ENCODE measurements around the gene SCYGR3. TPM values are rescaled to one million over a fixed set of nuclear protein-coding genes. Genes with fewer than 3 reads are reported as not detected.

SCYGR3 gene
- total and polyA plus RNA-seq, 2 experiments from 2014 or later = not detected

DNA sequence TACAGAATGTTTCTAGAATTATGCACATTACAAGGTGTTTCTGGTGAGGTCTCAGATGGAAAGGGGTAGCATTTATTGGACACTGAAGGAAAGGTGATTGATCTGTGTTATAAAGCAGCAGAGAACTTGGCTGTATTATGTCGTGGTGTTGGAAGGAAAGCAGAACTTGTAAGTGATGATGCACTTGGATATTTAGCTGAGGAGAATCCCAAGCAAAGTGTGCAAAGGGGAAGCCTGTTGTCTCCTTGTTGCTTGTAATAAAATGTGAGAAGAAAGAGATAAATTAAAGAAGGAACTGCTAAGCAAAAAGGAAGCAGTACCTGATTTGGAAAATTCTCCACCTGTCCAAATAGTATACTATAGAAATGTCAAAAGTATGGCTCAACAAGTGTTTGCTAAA lies 39.8 kb upstream of the SCYGR3 start:
- no peak overlapping the region for H3K4me3 ChIP-seq
- H3K4me1 ChIP-seq (ENCODE audit: low read depth) = no peaks in the 10 kb centered on the region
- no peak overlapping the region for H3K27ac ChIP-seq
- DNase-seq (ENCODE audit: low read depth in 1 of 2, low spot score in 1 of 2) = no peak
- H3K36me3 ChIP-seq = no peaks in the 10 kb centered on the region
- no peaks in the 10 kb centered on the region for H3K27me3 ChIP-seq
- no peaks in the 10 kb centered on the region for H3K9me3 ChIP-seq (ENCODE audit: low read depth)
- TF ChIP-seq, protein P1, sequence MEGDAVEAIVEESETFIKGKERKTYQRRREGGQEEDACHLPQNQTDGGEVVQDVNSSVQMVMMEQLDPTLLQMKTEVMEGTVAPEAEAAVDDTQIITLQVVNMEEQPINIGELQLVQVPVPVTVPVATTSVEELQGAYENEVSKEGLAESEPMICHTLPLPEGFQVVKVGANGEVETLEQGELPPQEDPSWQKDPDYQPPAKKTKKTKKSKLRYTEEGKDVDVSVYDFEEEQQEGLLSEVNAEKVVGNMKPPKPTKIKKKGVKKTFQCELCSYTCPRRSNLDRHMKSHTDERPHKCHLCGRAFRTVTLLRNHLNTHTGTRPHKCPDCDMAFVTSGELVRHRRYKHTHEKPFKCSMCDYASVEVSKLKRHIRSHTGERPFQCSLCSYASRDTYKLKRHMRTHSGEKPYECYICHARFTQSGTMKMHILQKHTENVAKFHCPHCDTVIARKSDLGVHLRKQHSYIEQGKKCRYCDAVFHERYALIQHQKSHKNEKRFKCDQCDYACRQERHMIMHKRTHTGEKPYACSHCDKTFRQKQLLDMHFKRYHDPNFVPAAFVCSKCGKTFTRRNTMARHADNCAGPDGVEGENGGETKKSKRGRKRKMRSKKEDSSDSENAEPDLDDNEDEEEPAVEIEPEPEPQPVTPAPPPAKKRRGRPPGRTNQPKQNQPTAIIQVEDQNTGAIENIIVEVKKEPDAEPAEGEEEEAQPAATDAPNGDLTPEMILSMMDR (IDR thresholded peaks at IDR 0.05; ENCODE audit: low read depth, low read length) = no peak

- Histone ChIP-seq H3K4me3 (no peak overlapping the region), H3K9me3 (ENCODE audit: low read depth) (no peaks in the 10 kb centered on the region), H3K27ac (no peak overlapping the region), H3K27me3 (no peaks in the 10 kb centered on the region), H3K4me1 (ENCODE audit: low read depth) (no peaks in the 10 kb centered on the region), H3K36me3 (no peaks in the 10 kb centered on the region)
- DNase-seq (ENCODE audit: low read depth in 1 of 2, low spot score in 1 of 2) = peak in 1 of 2 donors; percentile 74
- TF ChIP-seq, protein P1 (IDR thresholded peaks at IDR 0.05; ENCODE audit: low read depth, low read length) = no peak
Measured at GRCh38 chr2:227653419-227653818, 38.8 kb upstream of the SCYGR3 start.

DNA sequence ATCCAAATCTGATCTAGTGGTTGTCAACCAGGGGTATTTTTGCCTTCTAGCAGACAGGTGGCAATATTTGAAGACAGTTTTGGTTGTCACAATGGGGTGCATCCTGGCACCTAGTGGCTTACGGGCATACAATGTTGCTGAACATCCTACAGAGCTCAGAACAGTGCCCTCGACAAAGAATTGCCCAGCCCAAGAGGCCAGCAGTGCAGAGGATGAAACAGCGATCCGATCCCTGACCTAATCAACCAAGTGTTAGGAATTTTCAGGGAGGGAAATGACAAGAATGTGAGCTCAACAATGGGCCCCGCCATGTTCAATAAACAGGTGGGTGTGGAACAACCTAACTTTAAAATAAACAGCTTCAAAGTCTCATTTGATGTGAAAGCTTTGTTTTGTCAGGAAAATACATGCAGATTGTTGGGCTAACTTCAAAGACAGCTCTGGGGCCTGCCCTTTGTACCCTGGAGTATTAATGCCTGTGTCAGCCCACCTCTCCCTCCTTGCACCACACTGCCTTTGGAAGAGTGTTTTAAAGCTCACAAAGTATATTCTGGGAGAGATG lies 29.4 kb upstream of the SCYGR3 start:
- no peaks in the 10 kb centered on the region for H3K36me3 ChIP-seq
- TF ChIP-seq, protein P1 (IDR thresholded peaks at IDR 0.05; ENCODE audit: low read depth, low read length) = no peak
- no peak overlapping the region for H3K4me3 ChIP-seq
- no peak for DNase-seq (ENCODE audit: low read depth in 1 of 2, low spot score in 1 of 2)
- H3K27me3 ChIP-seq = no peaks in the 10 kb centered on the region
- no peaks in the 10 kb centered on the region for H3K9me3 ChIP-seq (ENCODE audit: low read depth)
- no peaks in the 10 kb centered on the region for H3K4me1 ChIP-seq (ENCODE audit: low read depth)
- no peak overlapping the region for H3K27ac ChIP-seq

GRCh38 chr2:227642656-227643055 lies 28.0 kb upstream of the SCYGR3 start:
- no peaks in the 10 kb centered on the region for H3K4me1 ChIP-seq (ENCODE audit: low read depth)
- H3K36me3 ChIP-seq = no peaks in the 10 kb centered on the region
- TF ChIP-seq, protein P1 (IDR thresholded peaks at IDR 0.05; ENCODE audit: low read depth, low read length) = no peak
- no peak overlapping the region for H3K4me3 ChIP-seq
- H3K27ac ChIP-seq = no peak overlapping the region
- H3K9me3 ChIP-seq (ENCODE audit: low read depth) = no peaks in the 10 kb centered on the region
- DNase-seq (ENCODE audit: low read depth in 1 of 2, low spot score in 1 of 2) = peak in 1 of 2 donors; percentile 91
- no peaks in the 10 kb centered on the region for H3K27me3 ChIP-seq

DNA sequence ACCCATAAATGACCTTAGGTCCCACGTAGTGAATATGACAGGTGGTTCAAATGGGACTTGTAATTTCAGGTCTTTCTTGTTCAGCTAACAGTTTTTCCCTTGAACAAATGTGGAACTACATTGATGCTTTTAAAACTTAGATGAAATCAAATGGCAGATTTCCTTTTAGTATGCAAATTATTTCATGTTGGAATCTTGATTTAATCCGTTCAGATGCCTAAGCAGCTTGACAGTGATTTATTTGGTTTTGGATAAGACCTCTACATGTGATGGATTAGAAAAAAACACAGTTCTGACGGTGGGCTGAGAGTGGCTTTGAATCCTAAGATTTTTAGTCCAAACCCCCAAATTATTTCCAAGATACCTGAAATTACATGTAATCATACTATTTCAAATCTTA lies 19.6 kb upstream of the SCYGR3 start:
- Histone ChIP-seq H3K36me3 (no peaks in the 10 kb centered on the region), H3K4me1 (ENCODE audit: low read depth) (no peaks in the 10 kb centered on the region), H3K9me3 (ENCODE audit: low read depth) (no peaks in the 10 kb centered on the region), H3K27me3 (no peaks in the 10 kb centered on the region), H3K4me3 (no peak overlapping the region), H3K27ac (no peak overlapping the region)
- TF ChIP-seq, protein P1 (IDR thresholded peaks at IDR 0.05; ENCODE audit: low read depth, low read length) = no peak
- DNase-seq (ENCODE audit: low read depth in 1 of 2, low spot score in 1 of 2) = no peak

Measured in cardiac muscle cell (in vitro differentiated cells and primary cell).